Measurements from ENCODE around the gene MRPL49.

MRPL49 gene

DNA sequence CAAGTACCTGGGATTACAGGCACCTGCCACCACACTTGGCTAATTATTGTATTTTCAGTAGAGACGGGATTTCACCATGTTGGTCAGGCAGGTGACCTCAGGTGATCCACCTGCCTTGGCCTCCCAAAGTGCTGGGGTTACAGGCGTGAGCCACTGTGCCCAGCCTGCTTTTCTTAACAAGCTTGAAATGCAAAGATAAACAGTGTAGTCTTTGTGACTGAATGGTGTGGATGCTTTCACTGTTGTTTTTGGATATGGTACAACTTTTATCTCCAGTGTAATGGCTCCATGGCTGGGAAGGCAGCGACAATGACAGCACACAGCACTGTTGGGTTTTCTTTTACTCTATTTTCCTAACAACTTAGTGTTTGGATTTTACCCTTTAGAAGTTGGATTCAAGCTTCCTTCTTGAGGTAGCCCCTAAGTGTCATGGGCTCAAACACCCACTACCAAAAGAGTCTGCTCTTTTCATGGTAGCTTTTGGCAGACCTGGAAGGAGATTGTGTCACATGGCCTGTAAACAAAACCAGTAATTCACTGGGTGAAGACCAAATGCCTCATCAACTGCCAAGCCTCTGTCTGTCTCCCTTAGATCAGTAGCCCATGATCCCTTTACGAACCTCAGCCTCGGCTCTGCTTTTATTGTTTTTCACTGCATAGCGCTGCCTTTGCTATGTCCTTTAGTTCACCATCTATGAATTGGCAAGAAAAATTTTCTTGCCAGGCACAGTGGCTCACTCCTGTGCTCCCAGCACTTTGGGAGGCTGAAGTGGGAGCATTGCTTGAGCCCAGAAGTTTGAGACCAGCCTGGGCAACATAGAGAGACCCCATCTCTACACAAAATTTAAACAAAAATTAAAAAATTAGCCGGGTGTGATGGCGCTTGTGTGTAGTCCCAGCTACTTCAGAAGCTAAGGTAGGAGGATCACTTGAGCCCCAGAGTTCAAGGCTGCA lies 19.7 kb upstream of the MRPL49 start:
- DNase-seq (ENCODE audit: low read depth in 2 of 2, low spot score in 1 of 2) = no peak

- DNase-seq (ENCODE audit: low read depth in 2 of 2, low spot score in 1 of 2) = no peak
These were observed 18.6 kb upstream of the MRPL49 start for GRCh38 chr11:65103476-65103875.

DNA sequence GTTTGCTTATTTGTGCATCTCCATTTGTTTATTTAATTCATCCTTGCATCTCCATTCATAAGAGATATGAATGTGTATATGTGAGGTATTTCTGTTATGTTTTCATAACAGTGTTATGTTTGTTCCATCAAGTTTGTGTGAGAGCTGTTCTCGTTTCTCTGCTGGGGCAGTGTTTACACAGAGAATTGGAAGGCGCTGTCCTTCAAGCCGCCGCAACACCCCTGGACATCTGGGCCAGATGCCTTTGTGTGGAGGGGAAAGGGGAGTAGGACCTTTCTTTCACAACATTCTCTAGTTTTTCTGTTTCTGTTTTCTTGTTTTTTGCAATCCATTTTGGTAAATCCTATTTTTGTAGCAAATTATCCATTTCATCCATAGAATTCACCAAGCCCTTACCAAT lies 17.5 kb upstream of the MRPL49 start:
- DNase-seq (ENCODE audit: low read depth in 2 of 2, low spot score in 1 of 2) = no peak

- DNase-seq (ENCODE audit: low read depth in 2 of 2, low spot score in 1 of 2) = no peak
These were observed 15.0 kb upstream of the MRPL49 start for GRCh38 chr11:65107078-65107477.

GRCh38 chr11:65107751-65108468 lies 14.2 kb upstream of the MRPL49 start:
- DNase-seq (ENCODE audit: low read depth in 2 of 2, low spot score in 1 of 2) = no peak

DNA sequence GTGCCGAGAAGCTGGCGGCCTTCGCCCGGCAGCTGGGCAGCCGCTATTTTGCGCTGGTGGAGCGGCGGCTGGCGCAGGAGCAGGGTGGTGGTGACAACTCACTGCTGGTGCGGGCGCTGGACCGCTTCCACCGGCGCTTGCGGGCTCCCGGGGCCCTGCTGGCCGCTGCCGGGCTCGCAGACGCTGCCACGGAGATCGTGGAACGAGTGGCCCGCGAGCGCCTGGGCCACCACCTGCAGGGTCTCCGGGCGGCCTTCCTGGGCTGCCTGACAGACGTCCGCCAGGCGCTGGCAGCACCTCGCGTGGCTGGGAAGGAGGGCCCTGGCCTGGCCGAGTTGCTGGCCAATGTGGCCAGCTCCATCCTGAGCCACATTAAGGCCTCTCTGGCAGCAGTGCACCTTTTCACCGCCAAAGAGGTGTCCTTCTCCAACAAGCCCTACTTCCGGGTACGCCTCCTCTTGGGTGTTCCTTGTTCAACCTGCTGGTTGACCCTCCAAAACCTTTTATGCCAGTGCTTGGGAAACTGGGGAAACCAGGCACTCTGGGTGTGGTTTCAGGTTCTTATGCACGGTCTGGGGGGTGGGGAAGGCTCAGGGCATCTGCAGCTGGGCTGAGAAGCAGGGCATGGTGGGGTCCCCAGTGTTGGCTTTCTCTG lies 13.5 kb upstream of the MRPL49 start:
- no peak for DNase-seq (ENCODE audit: low read depth in 2 of 2, low spot score in 1 of 2)

DNA sequence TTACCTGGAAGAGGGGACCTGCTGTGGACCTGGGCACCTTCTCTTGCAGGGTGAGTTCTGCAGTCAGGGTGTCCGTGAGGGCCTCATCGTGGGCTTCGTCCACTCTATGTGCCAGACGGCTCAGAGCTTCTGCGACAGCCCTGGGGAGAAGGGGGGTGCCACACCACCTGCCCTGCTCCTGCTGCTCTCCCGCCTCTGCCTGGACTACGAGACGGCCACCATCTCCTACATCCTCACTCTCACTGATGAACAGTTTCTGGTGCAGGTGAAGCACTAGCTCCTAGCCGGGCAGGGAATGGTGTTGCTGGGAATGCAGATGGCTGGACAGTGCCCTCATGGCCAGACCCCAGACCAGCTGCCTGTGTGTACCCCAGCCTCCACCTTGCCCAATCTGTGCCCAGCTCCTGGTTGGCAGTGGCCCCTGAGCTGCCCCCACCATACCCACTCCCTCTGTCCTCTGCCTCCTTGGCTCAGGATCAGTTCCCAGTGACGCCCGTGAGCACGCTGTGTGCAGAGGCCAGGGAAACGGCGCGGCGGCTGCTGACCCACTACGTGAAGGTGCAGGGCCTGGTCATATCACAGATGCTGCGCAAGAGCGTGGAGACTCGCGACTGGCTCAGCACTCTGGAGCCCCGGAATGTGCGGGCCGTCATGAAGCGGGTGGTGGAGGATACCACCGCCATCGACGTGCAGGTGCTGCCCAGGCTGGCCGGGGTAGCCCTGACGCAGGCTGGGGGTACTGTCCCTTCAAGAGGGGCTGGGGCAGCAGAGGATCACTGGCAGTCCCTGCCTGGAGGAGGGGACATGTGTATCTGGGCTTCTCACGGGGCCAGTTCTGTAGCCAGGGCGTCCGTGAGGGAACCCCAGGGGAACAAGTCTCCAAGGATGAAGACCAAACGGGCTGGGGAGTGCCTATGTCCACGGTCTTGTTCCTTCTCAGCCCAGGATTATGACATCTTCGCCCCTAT lies 12.6 kb upstream of the MRPL49 start:
- no peak for DNase-seq (ENCODE audit: low read depth in 2 of 2, low spot score in 1 of 2)

DNA sequence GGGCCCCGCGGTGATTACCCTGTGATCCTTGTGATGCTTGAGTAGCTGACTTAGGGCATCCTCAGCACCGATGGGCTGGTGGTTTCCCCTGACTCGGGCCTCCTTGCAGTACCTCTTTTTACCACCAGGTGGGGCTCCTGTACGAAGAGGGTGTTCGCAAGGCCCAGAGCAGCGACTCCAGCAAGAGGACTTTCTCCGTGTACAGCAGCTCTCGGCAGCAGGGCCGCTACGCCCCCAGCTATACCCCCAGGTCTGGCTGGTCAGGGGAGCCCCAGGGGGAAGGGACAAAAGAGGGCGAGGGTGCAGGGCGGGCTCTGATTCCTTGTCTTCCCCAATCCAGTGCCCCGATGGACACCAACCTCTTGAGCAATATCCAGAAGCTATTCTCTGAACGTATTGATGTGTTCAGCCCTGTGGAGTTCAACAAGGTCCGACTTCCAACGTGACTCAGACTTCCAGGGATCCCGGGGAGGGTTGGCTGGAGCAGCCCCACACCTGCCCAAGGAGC lies 11.7 kb upstream of the MRPL49 start:
- peak; percentile 81 to 100 for DNase-seq (ENCODE audit: low read depth in 2 of 2, low spot score in 1 of 2)

GRCh38 chr11:65111159-65111743 lies 10.9 kb upstream of the MRPL49 start:
- DNase-seq (ENCODE audit: low read depth in 2 of 2, low spot score in 1 of 2) = no peak

DNA sequence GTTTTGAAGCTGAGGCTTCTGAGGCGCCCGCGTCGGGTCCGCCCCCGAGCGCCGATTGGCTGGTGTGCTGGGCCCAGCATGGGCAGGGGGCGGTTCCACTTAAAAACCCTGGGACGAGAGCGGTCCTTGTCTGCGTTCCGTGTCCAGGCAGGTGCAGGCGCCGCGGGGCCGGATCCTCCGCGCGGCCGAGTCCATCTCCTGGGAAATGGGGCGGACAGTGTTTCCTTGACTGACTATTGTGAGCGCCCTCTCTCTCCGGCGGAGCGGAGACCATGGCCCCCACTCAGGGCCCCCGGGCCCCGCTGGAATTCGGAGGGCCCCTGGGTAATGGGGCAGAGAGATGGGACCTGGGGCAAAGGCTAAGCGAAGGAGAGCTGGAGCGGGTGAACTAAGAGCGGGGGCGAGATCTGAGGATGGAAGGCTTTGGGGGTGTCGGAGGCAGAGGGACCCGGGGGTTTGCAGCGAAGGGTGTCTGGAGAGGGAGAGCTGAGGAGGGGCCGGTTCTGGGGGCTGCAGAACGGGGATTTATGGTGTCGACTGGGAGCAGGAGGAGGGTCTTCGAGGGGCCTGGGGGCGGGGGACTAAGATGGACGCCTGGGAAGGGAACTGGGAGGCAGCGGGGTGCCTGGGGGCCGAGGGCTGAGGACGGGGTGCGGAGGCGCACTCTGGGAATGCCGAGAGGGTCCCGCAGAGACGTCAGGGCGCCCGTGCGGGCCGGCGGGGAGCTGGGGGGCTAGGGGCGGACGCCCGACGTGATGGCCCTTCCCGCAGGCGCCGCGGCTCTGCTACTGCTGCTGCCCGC lies 10.2 kb upstream of the MRPL49 start, which contains the start of gene TM7SF2:
Gene TM7SF2, plus strand, starts transcription at position 129 of the 802 bp plus-strand sequence. Its CDS starts 144 bp downstream, at position 273.
- DNase-seq (ENCODE audit: low read depth in 2 of 2, low spot score in 1 of 2) = peak; percentile 87 to 88

DNA sequence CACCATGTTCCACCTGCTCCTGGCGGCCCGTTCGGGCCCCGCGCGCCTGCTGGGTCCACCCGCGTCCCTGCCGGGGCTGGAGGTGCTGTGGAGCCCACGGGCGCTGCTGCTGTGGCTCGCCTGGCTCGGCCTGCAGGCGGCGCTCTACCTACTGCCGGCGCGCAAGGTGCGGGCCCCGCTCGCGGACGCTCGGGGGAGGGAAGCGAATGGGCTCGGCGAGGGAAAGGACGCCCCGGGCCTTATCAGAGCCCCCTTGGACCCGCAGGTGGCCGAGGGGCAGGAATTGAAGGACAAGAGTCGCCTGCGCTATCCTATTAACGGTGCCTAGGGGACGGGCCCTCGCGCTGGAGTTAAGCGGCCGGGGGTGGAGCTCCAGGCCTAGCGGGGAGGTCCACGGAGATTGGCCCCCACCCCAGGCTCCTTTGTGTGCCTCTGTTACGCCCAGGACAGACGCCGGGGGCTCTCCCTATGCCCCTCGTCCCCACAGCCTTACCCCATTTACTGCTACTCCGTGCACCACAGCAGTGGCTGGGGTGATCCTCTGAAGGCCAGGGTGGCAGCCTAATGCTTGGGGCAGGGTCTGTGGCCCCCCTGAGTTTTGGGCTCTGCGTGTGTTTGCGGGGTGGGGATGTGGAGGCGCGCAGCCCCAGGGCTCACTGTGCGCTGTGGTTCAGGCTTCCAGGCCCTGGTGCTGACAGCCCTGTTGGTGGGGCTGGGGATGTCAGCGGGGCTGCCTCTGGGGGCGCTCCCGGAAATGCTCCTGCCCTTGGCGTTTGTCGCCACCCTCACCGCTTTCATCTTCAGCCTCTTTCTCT lies 9.4 kb upstream of the MRPL49 start:
- DNase-seq (ENCODE audit: low read depth in 2 of 2, low spot score in 1 of 2) = peak; percentile 48 to 50

DNA sequence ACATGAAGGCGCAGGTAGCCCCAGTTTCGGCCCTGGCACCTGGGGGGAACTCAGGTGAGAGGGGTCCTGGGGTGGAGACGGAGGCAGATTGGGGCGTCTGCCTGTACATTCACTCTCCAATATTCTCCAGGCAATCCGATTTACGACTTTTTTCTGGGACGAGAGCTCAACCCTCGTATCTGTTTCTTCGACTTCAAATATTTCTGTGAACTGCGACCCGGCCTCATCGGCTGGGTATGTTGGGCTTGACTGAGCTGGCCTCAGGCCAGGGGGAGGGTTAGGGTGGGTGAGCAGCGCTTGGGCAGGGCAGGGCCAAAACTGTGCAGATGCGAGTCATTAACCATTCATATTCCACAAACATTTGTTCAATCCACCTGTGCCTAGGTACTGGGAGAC lies 8.8 kb upstream of the MRPL49 start:
- no peak for DNase-seq (ENCODE audit: low read depth in 2 of 2, low spot score in 1 of 2)

DNA sequence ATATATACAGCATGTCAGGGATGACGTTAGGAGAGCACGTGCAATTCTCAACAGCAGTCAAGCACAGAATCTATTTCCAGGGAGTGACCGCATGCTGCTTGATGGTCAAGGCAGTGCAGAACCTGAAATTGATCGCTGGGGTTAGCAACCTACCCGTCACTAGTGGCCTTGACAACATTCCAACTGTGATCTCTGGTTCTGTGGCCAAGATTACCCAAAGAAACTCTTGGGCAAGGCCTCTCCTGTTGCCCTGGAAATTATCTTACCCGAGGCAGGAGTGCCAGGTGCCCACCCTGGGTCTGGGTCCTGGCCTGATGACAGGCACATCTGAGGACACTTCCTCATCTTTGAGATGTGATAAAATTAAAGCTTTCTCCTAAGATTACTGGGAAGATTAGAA lies 8.3 kb upstream of the MRPL49 start:
- no peak for DNase-seq (ENCODE audit: low read depth in 2 of 2, low spot score in 1 of 2)

DNA sequence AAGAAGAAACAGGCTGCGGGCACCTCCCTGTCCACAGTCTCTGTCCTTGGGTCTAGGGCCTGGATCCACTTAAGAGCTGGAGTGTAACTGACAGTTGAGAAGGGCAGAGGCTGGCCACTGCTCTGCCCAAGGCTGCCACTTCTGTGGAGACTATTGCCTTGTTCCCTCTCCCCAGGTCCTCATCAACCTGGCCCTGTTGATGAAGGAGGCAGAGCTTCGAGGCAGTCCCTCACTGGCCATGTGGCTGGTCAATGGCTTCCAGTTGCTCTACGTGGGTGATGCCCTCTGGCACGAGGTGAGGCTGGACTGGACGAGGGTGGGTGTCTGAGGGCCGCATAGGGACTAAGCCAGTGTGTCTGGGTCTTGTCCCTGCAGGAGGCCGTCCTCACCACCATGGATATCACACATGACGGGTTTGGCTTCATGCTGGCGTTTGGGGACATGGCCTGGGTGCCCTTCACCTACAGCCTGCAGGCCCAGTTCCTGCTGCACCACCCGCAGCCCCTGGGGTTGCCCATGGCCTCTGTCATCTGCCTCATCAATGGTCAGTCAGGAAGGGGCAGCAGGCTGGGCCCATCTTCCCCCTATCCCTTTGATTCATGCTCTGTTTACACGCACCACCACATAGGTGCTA lies 7.5 kb upstream of the MRPL49 start:
- DNase-seq (ENCODE audit: low read depth in 2 of 2, low spot score in 1 of 2) = no peak

DNA sequence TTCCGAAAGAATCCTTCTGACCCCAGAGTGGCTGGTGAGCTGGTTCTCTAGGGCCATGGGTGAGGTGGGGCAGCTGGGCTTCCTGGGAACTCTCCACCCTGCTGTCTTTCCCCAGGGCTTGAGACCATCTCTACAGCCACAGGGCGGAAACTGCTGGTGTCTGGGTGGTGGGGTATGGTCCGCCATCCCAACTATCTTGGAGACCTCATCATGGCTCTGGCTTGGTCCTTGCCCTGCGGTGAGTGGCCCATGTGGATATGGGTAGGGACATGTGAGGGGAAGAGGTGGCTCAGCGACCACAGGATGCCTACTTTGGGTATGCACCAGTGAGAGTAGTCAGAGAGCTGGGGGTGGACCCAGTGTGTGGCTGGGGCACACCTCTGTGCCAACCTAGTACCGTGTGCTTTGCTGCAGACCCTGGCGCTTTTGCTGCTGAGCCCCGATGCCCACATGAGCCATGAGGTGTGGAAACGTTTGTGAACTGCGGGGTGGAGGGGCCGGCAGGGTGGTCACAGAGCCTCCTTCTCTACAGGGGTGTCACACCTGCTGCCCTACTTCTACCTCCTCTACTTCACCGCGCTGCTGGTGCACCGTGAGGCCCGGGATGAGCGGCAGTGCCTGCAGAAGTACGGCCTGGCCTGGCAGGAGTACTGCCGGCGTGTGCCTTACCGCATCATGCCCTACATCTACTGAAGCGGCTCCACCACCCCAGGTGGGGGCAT lies 6.6 kb upstream of the MRPL49 start:
- DNase-seq (ENCODE audit: low read depth in 2 of 2, low spot score in 1 of 2) = no peak

GRCh38 chr11:65116370-65117205 lies 5.5 kb upstream of the MRPL49 start:
- DNase-seq (ENCODE audit: low read depth in 2 of 2, low spot score in 1 of 2) = peak in 1 of 2 donors; percentile 48

All from stimulated activated CD8-positive, alpha-beta memory T cell treated with anti-CD3 and anti-CD28 coated beads, Interleukin-4, amount 100 ng/mL, for 4 hours (primary cell).